ENCODE results near the gene TFCP2L1.

TFCP2L1 gene

GRCh38 chr2:121263996-121264715 lies 20.8 kb downstream of the TFCP2L1 start:
- no peak for DNase-seq

GRCh38 chr2:121260370-121261154 lies 24.4 kb downstream of the TFCP2L1 start:
- DNase-seq, result peak; percentile 22 to 25

GRCh38 chr2:121258051-121258450 lies 27.0 kb downstream of the TFCP2L1 start:
- no peak for DNase-seq

- no peak for DNase-seq
These were observed 27.5 kb downstream of the TFCP2L1 start for GRCh38 chr2:121257480-121257840.

- DNase-seq, result no peak
These were observed 28.1 kb downstream of the TFCP2L1 start for GRCh38 chr2:121256720-121257479.

GRCh38 chr2:121255358-121255757 lies 29.6 kb downstream of the TFCP2L1 start:
- no peak for DNase-seq

GRCh38 chr2:121254748-121255147 lies 30.3 kb downstream of the TFCP2L1 start:
- peak; percentile 85 to 87 for DNase-seq

- DNase-seq, result no peak
These were observed 31.2 kb downstream of the TFCP2L1 start for GRCh38 chr2:121253674-121254240.

GRCh38 chr2:121253021-121253673 lies 31.9 kb downstream of the TFCP2L1 start:
- DNase-seq, result no peak

- no peak for DNase-seq
These were observed 33.5 kb downstream of the TFCP2L1 start for GRCh38 chr2:121251497-121251896.

GRCh38 chr2:121248766-121249343 lies 36.1 kb downstream of the TFCP2L1 start:
- no peak for DNase-seq

GRCh38 chr2:121247971-121248370 lies 37.0 kb downstream of the TFCP2L1 start:
- DNase-seq, result no peak

- DNase-seq, result no peak
These were observed 37.5 kb downstream of the TFCP2L1 start for GRCh38 chr2:121247534-121247933.

GRCh38 chr2:121246704-121247255 lies 38.2 kb downstream of the TFCP2L1 start:
- no peak for DNase-seq

GRCh38 chr2:121245913-121246312 lies 39.1 kb downstream of the TFCP2L1 start:
- DNase-seq, result no peak

GRCh38 chr2:121245120-121245820 lies 39.7 kb downstream of the TFCP2L1 start:
- DNase-seq, result no peak

GRCh38 chr2:121244616-121245015 lies 40.4 kb downstream of the TFCP2L1 start:
- no peak for DNase-seq

GRCh38 chr2:121243821-121244460 lies 41.1 kb downstream of the TFCP2L1 start:
- DNase-seq, result no peak

GRCh38 chr2:121242976-121243375 lies 42.0 kb downstream of the TFCP2L1 start:
- DNase-seq, result no peak

- no peak for DNase-seq
These were observed 42.7 kb downstream of the TFCP2L1 start for GRCh38 chr2:121242175-121242875.

Data from NCI-H187 (cell line).